GM15510 (cell line): ENCODE data around the gene KRTAP2-4.
"Not testable (repeated sequence)": the region's sequence is repeated elsewhere in the genome, so short reads cannot be mapped to it uniquely, and the experiment has no call there.

Experiments
- POLR2A ChIP-seq: IDR thresholded peaks from 3 replicates; pipeline ENCODE4 v1.6.1; 2011; ENCODE audit warnings: borderline replicate concordance; ENCODE audit not compliant: insufficient read length; ENCODE audit errors: extremely low read depth

KRTAP2-4 gene

GRCh38 chr17:41067281-41067680 is 1.6 kb upstream of the KRTAP2-4 start:
- TF ChIP-seq POLR2A: no peak

DNA sequence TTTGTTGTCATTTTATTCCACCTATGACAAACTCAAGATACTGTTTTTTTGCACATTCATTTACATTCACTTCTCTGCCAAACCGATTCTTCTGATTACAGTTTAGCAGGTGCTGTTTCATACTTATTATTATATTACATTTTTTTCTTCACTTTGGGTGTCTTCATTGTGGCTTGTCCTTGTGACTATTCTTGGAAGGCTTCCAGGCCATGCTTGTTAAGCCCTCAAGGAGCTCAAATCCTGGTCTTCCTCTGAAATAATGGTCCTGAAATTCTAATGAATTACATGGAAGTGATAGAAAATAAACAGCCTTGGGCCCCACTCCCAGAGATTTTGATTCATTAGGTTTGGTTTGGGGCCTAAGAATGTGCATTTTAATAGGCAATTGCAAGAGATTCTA is 1.4 kb downstream of the KRTAP2-4 start:
- no peak for TF ChIP-seq POLR2A

- TF ChIP-seq POLR2A: no peak
Measured at GRCh38 chr17:41063449-41063848, 2.2 kb downstream of the KRTAP2-4 start.

DNA sequence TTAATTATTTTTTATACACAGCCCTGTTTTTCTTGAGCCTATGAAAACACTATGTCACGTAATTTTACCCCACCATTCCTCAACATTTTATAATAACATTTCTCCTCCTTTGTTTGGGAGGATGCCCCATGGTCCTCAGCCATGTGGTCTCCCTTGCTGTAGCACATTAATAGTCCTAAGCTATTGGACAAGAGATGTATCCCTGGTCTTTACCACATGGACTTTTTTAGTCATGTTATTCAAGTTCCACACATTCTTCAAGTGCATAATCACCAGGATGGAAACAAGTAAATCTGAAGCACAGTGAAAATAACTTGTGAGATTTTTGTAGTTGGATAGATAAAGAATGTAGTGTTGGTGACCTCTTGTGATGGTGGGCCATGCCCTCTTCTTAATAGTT is 3.7 kb downstream of the KRTAP2-4 start:
- TF ChIP-seq POLR2A: no peak

DNA sequence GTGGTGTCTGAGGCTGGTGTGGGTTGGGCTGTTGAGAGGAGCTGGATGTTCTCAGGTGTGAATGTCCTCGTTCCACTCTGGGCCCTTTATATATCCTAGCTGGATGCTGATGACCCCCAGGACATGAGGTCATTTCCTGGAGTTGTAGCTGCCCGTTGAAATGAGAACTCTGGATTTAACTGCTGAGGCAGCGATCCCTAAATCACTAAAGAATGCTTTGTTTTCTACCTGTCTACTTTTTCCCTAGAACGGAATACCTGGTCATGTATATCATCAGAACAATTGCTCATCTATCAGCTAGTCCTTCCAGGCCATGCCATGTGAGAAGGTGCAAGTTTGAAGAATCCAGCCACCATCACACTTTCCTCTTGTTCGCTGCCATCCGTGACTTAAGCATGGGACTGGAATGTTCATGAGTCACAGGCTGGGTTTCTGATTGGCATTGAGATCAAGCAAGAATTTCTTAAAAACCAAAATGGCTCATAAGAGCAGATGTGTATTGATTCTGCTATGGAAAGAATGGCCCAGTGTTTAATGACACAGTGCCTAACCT is 5.6 kb downstream of the KRTAP2-4 start, which contains the start of gene KRTAP2-3:
Gene KRTAP2-3 (minus strand): TSS at position 63 of the 553 bp plus-strand sequence. CDS start 64 bp downstream, outside the sequence.
- TF ChIP-seq POLR2A: no peak

DNA sequence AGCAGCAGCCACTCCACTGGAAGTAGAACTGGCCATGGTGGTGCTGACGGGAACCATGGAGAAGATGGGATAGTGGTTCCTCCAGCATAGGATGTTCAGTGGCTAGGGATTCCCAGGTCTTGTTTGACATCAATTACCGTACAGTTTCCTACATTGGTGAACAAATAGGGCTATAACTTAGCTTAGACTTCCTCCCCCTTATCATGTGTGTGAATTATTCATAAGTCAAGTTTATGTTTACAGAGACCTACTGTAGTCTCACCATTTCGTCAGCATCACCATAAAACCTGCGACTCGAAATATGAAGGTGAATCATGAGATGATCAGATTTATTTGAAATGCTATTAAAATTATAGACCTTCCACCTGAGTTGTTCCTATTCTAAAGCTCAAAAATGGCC is 6.9 kb downstream of the KRTAP2-4 start:
- TF ChIP-seq POLR2A: no peak

- no peak for TF ChIP-seq POLR2A
Measured at GRCh38 chr17:41057547-41057946, 8.1 kb downstream of the KRTAP2-4 start.

DNA sequence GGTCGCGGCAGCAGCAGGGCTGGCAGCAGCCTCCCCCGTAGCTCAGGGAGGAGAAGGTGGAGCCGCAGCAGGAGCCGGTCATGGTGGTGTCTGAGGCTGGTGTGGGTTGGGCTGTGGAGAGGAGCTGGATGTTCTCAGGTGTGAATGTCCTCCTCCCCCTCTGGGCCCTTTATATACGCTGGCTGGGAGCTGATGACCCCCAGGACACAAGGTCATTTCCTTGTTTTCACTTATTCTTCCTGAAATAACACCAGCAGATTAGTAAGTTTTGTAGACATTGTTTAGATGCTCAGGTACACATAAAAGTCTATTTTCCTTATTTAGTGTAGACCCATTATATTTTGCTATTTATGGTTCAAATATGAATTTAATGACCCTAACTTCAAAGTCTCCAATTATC is 10.5 kb downstream of the KRTAP2-4 start, which contains the start of gene KRTAP2-2:
Gene KRTAP2-2 (minus strand): TSS at position 101 of the 400 bp plus-strand sequence. CDS start 19 bp downstream, at position 82.
- not testable (repeated sequence) for TF ChIP-seq POLR2A

DNA sequence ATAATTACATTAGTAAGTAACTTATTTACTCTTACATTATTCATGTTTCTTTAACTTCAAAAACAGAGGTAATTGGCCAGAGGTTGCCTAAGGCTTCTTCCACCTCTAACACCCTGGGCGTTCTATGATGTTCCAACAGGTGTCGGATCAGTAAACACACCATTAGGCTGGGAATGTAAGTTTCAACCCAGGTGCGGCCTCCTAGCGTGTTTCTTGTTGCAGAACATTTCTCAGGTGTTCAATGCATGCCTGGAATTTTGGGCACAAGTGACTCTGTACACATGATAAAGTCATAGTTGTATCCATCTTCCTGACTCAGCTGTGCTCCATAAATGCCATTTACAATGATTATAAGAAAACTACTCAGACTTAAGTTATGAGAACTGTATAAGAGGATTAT is 11.7 kb downstream of the KRTAP2-4 start:
- TF ChIP-seq POLR2A: no peak

- no peak for TF ChIP-seq POLR2A
Measured at GRCh38 chr17:41052566-41052965, 13.1 kb downstream of the KRTAP2-4 start.

GRCh38 chr17:41049110-41049509 is 16.6 kb downstream of the KRTAP2-4 start:
- TF ChIP-seq POLR2A: no peak

DNA sequence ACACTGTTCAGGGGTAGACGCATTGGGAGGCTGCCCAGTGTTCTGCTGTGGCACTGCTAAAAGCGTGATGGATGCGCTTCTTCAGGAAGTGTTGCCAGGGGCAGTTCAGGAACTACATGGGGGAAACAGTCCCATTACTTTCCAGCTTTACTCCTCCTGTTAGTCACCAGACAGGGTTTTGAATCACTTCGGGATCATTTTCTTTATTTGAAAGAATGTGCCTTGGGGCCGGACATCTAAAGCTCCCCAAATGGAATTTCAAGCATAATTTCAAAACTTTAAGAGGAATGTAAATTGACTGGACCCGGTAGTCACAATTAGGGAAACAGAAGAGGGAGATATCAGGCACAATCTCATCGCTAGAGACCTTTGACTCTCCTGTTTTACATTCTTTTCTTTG is 17.2 kb downstream of the KRTAP2-4 start:
- TF ChIP-seq POLR2A: no peak

GRCh38 chr17:41046735-41047465 is 18.8 kb downstream of the KRTAP2-4 start, which contains the start of gene KRTAP2-1:
TSS of gene KRTAP2-1 (minus strand) at chr17:41047316. CDS start at chr17:41047267, 49 bp downstream.
- TF ChIP-seq POLR2A: not testable (repeated sequence)

- TF ChIP-seq POLR2A: no peak
Measured at GRCh38 chr17:41042953-41043352, 22.7 kb downstream of the KRTAP2-4 start.

- not testable (repeated sequence) for TF ChIP-seq POLR2A
Measured at GRCh38 chr17:41040783-41041571, 24.7 kb downstream of the KRTAP2-4 start, which contains the start of gene KRTAP1-1. TSS of gene KRTAP1-1 (minus strand) at chr17:41041450. CDS start at chr17:41041397, 53 bp downstream.

- TF ChIP-seq POLR2A: no peak
Measured at GRCh38 chr17:41037853-41038350, 27.8 kb downstream of the KRTAP2-4 start.
